GM13976 (cell line): ENCODE measurements around the gene TARDBP.

Experiments used
- DNase-seq: peaks from one replicate; pipeline ENCODE4 v3.0.0; 2012; ENCODE audit warnings: low spot score
- in situ Hi-C: fragments of 300-500 bp; cut with MboI; formaldehyde crosslinking; loops from one replicate; pipeline ENCODE4 v1.12.0; 2022; ENCODE audit warnings: low sequenced_read_pairs, mixed read lengths, inconsistent platforms; ENCODE audit not compliant: unreplicated experiment
- TF ChIP-seq, protein P1 (sequence below): IDR thresholded peaks from 2 replicates; pipeline ENCODE4 v1.5.1; 2012; ENCODE audit warnings: borderline replicate concordance, mild to moderate bottlenecking; ENCODE audit not compliant: insufficient read depth; ENCODE audit errors: extremely low read depth, missing control alignments, control extremely low read depth

The TARDBP gene

DNA sequence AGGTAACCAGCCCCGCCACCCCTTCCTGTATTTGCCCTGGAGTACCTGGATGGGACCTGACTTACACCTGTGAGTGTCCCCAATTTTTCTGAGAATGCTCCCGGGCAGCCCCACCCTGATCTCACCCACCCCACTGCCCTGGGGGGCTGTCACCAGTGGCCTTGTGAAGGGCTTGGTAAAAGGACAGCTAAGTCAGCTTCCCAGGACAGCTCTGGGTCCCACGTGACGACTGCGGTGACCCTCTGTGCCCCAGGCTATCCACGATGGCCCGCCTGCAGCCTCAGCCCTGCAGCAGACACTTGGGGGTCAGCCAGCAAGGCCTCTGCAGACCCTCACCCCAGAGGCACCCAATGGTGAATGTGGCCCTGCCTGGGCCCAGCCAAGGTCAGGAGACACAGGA lies 41.7 kb downstream of the TARDBP start:
- DNase-seq = no peak
- TF ChIP-seq, protein P1, sequence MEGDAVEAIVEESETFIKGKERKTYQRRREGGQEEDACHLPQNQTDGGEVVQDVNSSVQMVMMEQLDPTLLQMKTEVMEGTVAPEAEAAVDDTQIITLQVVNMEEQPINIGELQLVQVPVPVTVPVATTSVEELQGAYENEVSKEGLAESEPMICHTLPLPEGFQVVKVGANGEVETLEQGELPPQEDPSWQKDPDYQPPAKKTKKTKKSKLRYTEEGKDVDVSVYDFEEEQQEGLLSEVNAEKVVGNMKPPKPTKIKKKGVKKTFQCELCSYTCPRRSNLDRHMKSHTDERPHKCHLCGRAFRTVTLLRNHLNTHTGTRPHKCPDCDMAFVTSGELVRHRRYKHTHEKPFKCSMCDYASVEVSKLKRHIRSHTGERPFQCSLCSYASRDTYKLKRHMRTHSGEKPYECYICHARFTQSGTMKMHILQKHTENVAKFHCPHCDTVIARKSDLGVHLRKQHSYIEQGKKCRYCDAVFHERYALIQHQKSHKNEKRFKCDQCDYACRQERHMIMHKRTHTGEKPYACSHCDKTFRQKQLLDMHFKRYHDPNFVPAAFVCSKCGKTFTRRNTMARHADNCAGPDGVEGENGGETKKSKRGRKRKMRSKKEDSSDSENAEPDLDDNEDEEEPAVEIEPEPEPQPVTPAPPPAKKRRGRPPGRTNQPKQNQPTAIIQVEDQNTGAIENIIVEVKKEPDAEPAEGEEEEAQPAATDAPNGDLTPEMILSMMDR = no peak
- in situ Hi-C loops = loop anchor here (25.0 kb wide), 1 partner anchor 583 kb away; no protein-coding TSS in a partner anchor

DNA sequence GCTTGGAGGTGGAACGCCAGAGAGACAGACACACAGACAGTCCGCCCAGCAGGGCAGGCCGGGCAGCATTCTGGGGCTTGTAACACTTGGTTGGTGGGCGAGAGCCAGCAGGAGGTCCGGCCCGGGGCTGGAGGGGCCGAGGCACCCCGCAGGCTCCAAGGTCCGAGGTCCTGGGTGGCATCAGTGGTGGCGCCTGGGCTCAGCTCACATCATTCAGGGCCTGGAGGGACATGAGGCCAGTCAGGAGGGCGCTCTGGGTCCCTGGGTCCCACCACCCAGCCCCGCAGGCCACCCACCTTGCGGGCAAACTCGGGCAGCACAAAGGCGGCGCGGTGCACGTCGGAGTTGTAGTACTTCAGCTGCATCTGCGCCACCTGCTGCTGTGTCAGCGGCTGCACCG lies 42.2 kb downstream of the TARDBP start:
- DNase-seq = no peak
- in situ Hi-C loops = loop anchor here (25.0 kb wide), 1 partner anchor 583 kb away; no protein-coding TSS in a partner anchor
- TF ChIP-seq, protein P1 = no peak

DNA sequence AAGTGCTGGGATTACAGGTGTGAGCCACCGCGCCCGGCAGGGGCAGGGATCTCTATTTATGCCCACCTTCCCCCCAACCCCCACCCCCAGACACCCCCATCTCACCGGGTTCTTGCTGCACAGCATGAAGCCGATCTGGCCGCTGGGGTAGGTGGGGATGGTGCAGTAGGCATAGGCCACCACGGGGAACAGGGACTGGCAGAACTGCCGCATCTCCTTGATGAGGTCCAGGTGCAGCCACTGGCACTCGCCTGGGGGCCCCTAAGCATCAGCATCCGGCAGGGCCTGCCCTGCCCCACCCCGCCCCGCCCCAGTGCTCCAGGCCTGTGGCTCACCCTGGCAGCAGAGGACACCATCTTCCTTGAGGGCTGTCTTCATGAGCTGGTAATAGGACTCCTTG lies 43.2 kb downstream of the TARDBP start:
- in situ Hi-C loops = loop anchor here (25.0 kb wide), 1 partner anchor 582 kb away; no protein-coding TSS in a partner anchor
- no peak for DNase-seq
- TF ChIP-seq, protein P1 = no peak

DNA sequence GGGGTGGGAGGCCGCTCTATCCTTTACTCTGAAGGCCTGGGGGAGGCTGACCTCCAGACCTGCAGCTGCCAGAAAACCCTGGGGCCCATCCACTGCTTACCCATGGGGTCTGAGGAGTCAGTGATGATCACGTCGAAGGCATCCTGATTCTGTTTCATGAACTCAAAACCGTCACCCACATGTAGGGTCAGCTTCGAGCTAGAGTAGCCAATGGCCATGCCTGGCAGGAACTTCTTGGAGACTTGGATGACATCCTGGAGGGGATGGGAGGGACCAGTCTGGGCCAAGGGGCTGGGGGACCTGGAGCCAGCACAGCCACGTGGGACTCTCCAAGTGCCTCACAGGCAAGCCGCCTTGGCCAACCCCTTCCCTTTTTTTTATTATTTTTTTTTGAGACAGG lies 44.0 kb downstream of the TARDBP start:
- TF ChIP-seq, protein P1 = no peak
- no peak for DNase-seq
- in situ Hi-C loops = loop anchor here (25.0 kb wide), 1 partner anchor 581 kb away; no protein-coding TSS in a partner anchor

DNA sequence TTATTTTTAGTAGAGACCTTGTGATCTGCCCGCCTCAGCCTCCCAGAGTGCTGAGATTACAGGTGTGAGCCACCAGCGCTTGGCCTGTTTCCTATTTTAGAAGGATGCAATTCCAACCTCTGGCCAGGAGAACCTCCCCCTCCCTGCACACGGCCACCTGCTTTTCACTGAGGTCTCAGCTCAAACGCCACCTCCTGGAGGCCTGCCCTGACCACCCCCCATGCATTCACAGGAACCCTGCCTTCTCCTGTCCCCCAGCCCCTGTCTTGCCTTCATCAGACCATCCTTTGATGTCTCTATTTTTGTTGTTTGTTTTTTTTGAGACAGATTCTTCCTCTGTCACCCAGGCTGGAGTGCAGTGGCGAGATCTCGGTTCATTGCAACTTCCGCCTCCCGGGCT lies 45.0 kb downstream of the TARDBP start:
- TF ChIP-seq, protein P1 = no peak
- in situ Hi-C loops = loop anchor here (25.0 kb wide), 1 partner anchor 580 kb away; no protein-coding TSS in a partner anchor
- DNase-seq = no peak

DNA sequence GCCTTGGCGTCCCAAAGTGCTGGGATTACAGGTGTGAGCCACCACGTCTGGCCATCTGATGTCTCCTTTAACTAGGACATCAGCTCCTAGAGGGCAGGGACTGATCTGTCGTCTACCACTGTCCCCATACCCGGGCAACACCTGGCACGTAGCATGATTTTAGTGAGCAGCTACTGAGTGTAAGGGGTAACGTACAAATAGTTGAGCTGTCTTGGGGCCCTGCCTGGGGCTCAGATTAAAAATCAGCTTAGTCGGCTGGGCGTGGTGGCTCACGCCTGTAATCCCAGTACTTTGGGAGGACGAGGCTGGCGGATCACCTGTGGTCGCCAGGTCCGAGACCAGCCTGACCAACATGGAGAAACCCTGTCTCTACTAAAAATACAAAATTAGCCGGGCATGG lies 45.6 kb downstream of the TARDBP start:
- in situ Hi-C loops = loop anchor here (25.0 kb wide), 1 partner anchor 579 kb away; no protein-coding TSS in a partner anchor
- TF ChIP-seq, protein P1 = no peak
- DNase-seq = no peak
